HCT116 (cell line): Measurements from ENCODE around the gene OTOA. TPM values are rescaled to one million over a fixed set of nuclear protein-coding genes. Genes with fewer than 3 reads are reported as not detected.

Experiments
- ATAC-seq: fragments of 200-7000 bp; cut with Tn5 transposase; 2 replicates; pipeline ENCODE4 v1.9.1; 2020; ENCODE audit warnings: mild to moderate bottlenecking, moderate library complexity
- BruUV-seq: library from RNA; stranded (reverse); fragments of 400-500 nt; replicated peaks from 2 replicates; lab custom pipeline; 2021; lab: Mats Ljungman, UMichigan
- CTCF ChIA-PET: fragments of 300-600 bp; sonication (Branson Sonifier 250); formaldehyde crosslinking; loops from one replicate; lab custom pipeline; 2021; ENCODE audit warnings: antibody characterized with exemption; lab: Charles Lee
- POLR2A ChIA-PET: fragments of 300-600, 350-600 bp; sonication (Branson Sonifier 250); formaldehyde crosslinking; loops from one replicate; lab custom pipeline; 2021; ENCODE audit warnings: antibody characterized with exemption; lab: Charles Lee
- RAD21 ChIA-PET, 2 experiments: fragments of 300-600 bp; sonication (Branson Sonifier 250); formaldehyde crosslinking; loops; one replicate each; lab custom pipeline; 2023; ENCODE audit warnings: low total read pairs in 2 of 2; ENCODE audit not compliant: uncharacterized antibody in 2 of 2, unreplicated experiment in 2 of 2, low non-redundant PET in 1 of 2; lab: Charles Lee
- DNase-seq: peaks from one replicate; pipeline ENCODE4 v3.0.0-alpha.2; 2010; ENCODE audit warnings: low read depth, low spot score
- H2AFZ ChIP-seq: fragments of 200-600 bp; shearing (Covaris generic), sonication (generic); 2 replicates; pipeline ENCODE4 v1.6.1; 2017; ENCODE audit warnings: low read depth, mixed run types, mixed read lengths, antibody characterized with exemption, low read length; ENCODE audit not compliant: poor library complexity, severe bottlenecking
- H3K27ac ChIP-seq: 2 replicates; pipeline ENCODE4 v1.5.1; 2012; ENCODE audit warnings: low read depth, low read length
- H3K27me3 ChIP-seq: fragments of 200-600 bp; sonication (generic); 2 replicates; pipeline ENCODE4 v1.6.1; 2016; ENCODE audit warnings: mixed run types, low read length, mixed read lengths; ENCODE audit not compliant: insufficient read depth
- H3K36me3 ChIP-seq, 2 experiments: fragments of 200-500 bp in 1 of 2; fragments of 200-600 bp in 1 of 2; sonication (Bioruptor generic) in 1 of 2; sonication (generic) in 1 of 2; 2 replicates each; pipeline versions ENCODE4 v1.5.1 to v1.6.1; 2014 to 2016; ENCODE audit warnings: low read length in 2 of 2, inconsistent platforms in 1 of 2, mixed read lengths in 1 of 2, mixed run types in 1 of 2; ENCODE audit not compliant: insufficient read depth in 2 of 2, control insufficient read depth in 1 of 2
- H3K4me1 ChIP-seq, 2 experiments: fragments of 200-600 bp in 1 of 2; sonication (generic) in 1 of 2; 2 replicates each; pipeline versions ENCODE4 v1.5.1 to v1.6.1; 2012 to 2017; ENCODE audit warnings: low read length in 2 of 2, inconsistent platforms in 1 of 2, mild to moderate bottlenecking in 1 of 2, mixed read lengths in 1 of 2, mixed run types in 1 of 2, moderate library complexity in 1 of 2; ENCODE audit not compliant: insufficient read depth in 2 of 2, control insufficient read depth in 1 of 2
- H3K4me2 ChIP-seq: fragments of 200-600 bp; sonication (generic); 2 replicates; pipeline ENCODE4 v1.6.1; 2017; ENCODE audit warnings: mixed run types, low read length, mixed read lengths
- H3K4me3 ChIP-seq, 2 experiments: fragments of 200-600 bp in 1 of 2; sonication (generic) in 1 of 2; replicated peaks in 1 of 2; 2 replicates each; pipeline ENCODE4 v1.5.1; 2011 to 2016; ENCODE audit warnings: low read length in 2 of 2, control low read depth in 1 of 2, low read depth in 1 of 2, mild to moderate bottlenecking in 1 of 2, mixed read lengths in 1 of 2, mixed run types in 1 of 2
- H3K79me2 ChIP-seq: fragments of 200-600 bp; sonication (generic); 2 replicates; pipeline ENCODE4 v1.6.1; 2017; ENCODE audit warnings: mild to moderate bottlenecking, mixed run types, low read length, moderate library complexity, mixed read lengths; ENCODE audit not compliant: insufficient read depth
- H3K9ac ChIP-seq: fragments of 200-600 bp; sonication (generic); 2 replicates; pipeline ENCODE4 v1.6.1; 2016; ENCODE audit warnings: low read length, mixed read lengths
- H3K9me2 ChIP-seq: fragments of 200-600 bp; sonication (generic), shearing (Covaris generic); 2 replicates; pipeline ENCODE4 v1.6.1; 2017; ENCODE audit warnings: mixed run types, mild to moderate bottlenecking, moderate library complexity; ENCODE audit not compliant: insufficient read depth
- H3K9me3 ChIP-seq, 2 experiments: fragments of 200-500 bp in 1 of 2; fragments of 200-600 bp in 1 of 2; sonication (Bioruptor generic) in 1 of 2; sonication (generic) in 1 of 2; 2 replicates each; pipeline ENCODE4 v1.6.1; 2014 to 2017; ENCODE audit warnings: low read length in 2 of 2, mixed read lengths in 2 of 2, inconsistent platforms in 1 of 2, low read depth in 1 of 2, mild to moderate bottlenecking in 1 of 2, mixed run types in 1 of 2, moderate library complexity in 1 of 2; ENCODE audit not compliant: control insufficient read depth in 1 of 2, insufficient read depth in 1 of 2
- H4K20me1 ChIP-seq: fragments of 200-600 bp; sonication (generic), shearing (Covaris generic); 2 replicates; pipeline ENCODE4 v1.6.1; 2017; ENCODE audit warnings: mixed run types, mild to moderate bottlenecking, moderate library complexity; ENCODE audit not compliant: insufficient read depth
- CBX3 ChIP-seq: IDR thresholded peaks from 2 replicates; pipeline ENCODE4 v1.6.1; 2012; ENCODE audit warnings: low read depth
- CEBPB ChIP-seq: IDR thresholded peaks from 2 replicates; pipeline ENCODE4 v1.6.1; 2012; ENCODE audit warnings: low read depth
- ELF1 ChIP-seq: IDR thresholded peaks from 2 replicates; pipeline ENCODE4 v1.6.1; 2012; ENCODE audit warnings: low read depth, borderline replicate concordance
- EZH2phosphoT487 ChIP-seq: fragments of 200-600 bp; IDR thresholded peaks from 2 replicates; pipeline ENCODE4 v1.6.1; 2018; ENCODE audit warnings: antibody characterized with exemption, borderline replicate concordance
- FOSL1 ChIP-seq: IDR thresholded peaks from 2 replicates; pipeline ENCODE4 v1.6.1; 2012; ENCODE audit warnings: low read depth
- POLR2A ChIP-seq: IDR thresholded peaks from 2 replicates; pipeline ENCODE4 v1.7.0; 2011; ENCODE audit warnings: borderline replicate concordance; ENCODE audit not compliant: insufficient read depth, insufficient read length; ENCODE audit errors: extremely low read depth
- POLR2AphosphoS5 ChIP-seq: IDR thresholded peaks from 2 replicates; pipeline ENCODE4 v1.6.1; 2011; ENCODE audit warnings: mild to moderate bottlenecking, low read depth, low read length, moderate library complexity
- RAD21 ChIP-seq: IDR thresholded peaks from 2 replicates; pipeline ENCODE4 v1.6.1; 2012; ENCODE audit warnings: low read depth, mild to moderate bottlenecking
- SIN3A ChIP-seq: IDR thresholded peaks from 2 replicates; pipeline ENCODE4 v1.6.1; 2012; ENCODE audit warnings: low read depth
- SP1 ChIP-seq: IDR thresholded peaks from 2 replicates; pipeline ENCODE4 v1.6.1; 2012; ENCODE audit warnings: low read depth
- SRF ChIP-seq: IDR thresholded peaks from 2 replicates; pipeline ENCODE4 v1.6.1; 2012; ENCODE audit warnings: low read depth
- YY1 ChIP-seq: IDR thresholded peaks from 2 replicates; pipeline ENCODE4 v1.6.1; 2011; ENCODE audit warnings: low read length, low read depth, moderate library complexity, mild to moderate bottlenecking; ENCODE audit not compliant: insufficient replicate concordance; ENCODE audit errors: extremely low read depth
- ZNF274 ChIP-seq: fragments of 200-500 bp; sonication (Bioruptor generic); IDR thresholded peaks from 2 replicates; pipeline ENCODE4 v1.6.1; 2014; ENCODE audit warnings: mild to moderate bottlenecking, low read depth, low read length, inconsistent platforms
- intact Hi-C: fragments of 100-400 bp; cut with micrococcal nuclease; formaldehyde crosslinking; loops from 2 replicates; pipeline ENCODE4 v1.10.0; 2022
- total RNA-seq: library from RNA; stranded (reverse); gene quantifications from one replicate; pipeline ENCODE4 v1.2.1, GENCODE V29; 2021; ENCODE audit not compliant: unreplicated experiment
- TF ChIP-seq, protein P1 (sequence below), 3 experiments: fragments of 200-600 bp in 1 of 3; sonication (generic) in 1 of 3; IDR thresholded peaks in 2 of 3; conservative IDR thresholded peaks in 1 of 3; 2 replicates each; pipeline ENCODE4 v1.5.1; 2012 to 2017; ENCODE audit warnings: low read depth in 2 of 3, low read length in 2 of 3, antibody characterized with exemption in 1 of 3, borderline replicate concordance in 1 of 3, control low read depth in 1 of 3, mild to moderate bottlenecking in 1 of 3, mixed read lengths in 1 of 3, mixed run types in 1 of 3, moderate library complexity in 1 of 3; ENCODE audit not compliant: insufficient read depth in 1 of 3
- TF ChIP-seq, protein P2 (sequence below): IDR thresholded peaks from 2 replicates; pipeline ENCODE4 v1.6.1; 2011; ENCODE audit warnings: mild to moderate bottlenecking, low read length, moderate library complexity; ENCODE audit not compliant: insufficient replicate concordance; ENCODE audit errors: extremely low read depth
- TF ChIP-seq, protein P3 (sequence below): IDR thresholded peaks from 2 replicates; pipeline ENCODE4 v1.6.1; 2012

The OTOA gene
- total RNA-seq, 1 experiment from 2014 or later, result not detected

DNA sequence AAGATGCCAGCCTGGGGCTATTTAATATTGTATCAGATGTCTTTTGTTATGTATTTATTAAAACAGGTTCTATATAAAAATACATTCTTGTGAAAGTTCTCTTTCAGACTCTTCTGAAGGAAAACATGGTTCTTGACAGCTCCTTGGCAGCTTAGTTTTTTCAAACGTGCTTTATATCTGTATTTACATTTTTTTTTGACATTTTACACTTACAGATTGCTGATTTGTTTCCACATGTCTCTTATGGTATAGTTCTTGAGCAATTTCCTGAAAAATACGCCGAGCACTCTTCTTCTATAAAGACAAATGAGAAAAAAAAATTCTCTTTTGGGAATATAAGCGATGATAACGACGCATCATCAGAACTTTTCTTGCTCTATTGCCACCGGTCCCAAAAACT, 20.9 kb upstream of the OTOA start:
- H3K9me2 ChIP-seq, result no peaks in the 10 kb centered on the region
- no peak for DNase-seq
- no peak overlapping the region for H3K4me2 ChIP-seq
- ChIA-PET POLR2A (no interaction called here), RAD21 (no interaction called here), CTCF (interaction anchor here (0.6 kb wide), 1 partner anchor 14 kb away, joined by 4 read pairs; no protein-coding TSS in a partner anchor)
- no peaks in the 10 kb centered on the region for H3K4me1 ChIP-seq
- no peaks in the 10 kb centered on the region for H3K79me2 ChIP-seq
- H3K27ac ChIP-seq, result no peak overlapping the region
- TF ChIP-seq ZNF274, result no peak
- no peak for TF ChIP-seq ELF1
- no peak for TF ChIP-seq POLR2AphosphoS5
- TF ChIP-seq, protein P1, sequence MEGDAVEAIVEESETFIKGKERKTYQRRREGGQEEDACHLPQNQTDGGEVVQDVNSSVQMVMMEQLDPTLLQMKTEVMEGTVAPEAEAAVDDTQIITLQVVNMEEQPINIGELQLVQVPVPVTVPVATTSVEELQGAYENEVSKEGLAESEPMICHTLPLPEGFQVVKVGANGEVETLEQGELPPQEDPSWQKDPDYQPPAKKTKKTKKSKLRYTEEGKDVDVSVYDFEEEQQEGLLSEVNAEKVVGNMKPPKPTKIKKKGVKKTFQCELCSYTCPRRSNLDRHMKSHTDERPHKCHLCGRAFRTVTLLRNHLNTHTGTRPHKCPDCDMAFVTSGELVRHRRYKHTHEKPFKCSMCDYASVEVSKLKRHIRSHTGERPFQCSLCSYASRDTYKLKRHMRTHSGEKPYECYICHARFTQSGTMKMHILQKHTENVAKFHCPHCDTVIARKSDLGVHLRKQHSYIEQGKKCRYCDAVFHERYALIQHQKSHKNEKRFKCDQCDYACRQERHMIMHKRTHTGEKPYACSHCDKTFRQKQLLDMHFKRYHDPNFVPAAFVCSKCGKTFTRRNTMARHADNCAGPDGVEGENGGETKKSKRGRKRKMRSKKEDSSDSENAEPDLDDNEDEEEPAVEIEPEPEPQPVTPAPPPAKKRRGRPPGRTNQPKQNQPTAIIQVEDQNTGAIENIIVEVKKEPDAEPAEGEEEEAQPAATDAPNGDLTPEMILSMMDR (IDR thresholded peaks at IDR 0.05 in 2 of 3, conservative IDR thresholded peaks at IDR 0.05 in 1 of 3; ENCODE audit: borderline replicate concordance in 1 of 3, insufficient read depth in 1 of 3, low read depth in 2 of 3, low read length in 2 of 3), result no peak
- TF ChIP-seq CEBPB, result no peak
- no peak for TF ChIP-seq CBX3
- no peak for TF ChIP-seq FOSL1
- TF ChIP-seq YY1, result no peak
- no peak for TF ChIP-seq RAD21
- no peak for TF ChIP-seq SRF
- no peak for TF ChIP-seq SIN3A
- no peak for TF ChIP-seq EZH2phosphoT487
- TF ChIP-seq, protein P2, sequence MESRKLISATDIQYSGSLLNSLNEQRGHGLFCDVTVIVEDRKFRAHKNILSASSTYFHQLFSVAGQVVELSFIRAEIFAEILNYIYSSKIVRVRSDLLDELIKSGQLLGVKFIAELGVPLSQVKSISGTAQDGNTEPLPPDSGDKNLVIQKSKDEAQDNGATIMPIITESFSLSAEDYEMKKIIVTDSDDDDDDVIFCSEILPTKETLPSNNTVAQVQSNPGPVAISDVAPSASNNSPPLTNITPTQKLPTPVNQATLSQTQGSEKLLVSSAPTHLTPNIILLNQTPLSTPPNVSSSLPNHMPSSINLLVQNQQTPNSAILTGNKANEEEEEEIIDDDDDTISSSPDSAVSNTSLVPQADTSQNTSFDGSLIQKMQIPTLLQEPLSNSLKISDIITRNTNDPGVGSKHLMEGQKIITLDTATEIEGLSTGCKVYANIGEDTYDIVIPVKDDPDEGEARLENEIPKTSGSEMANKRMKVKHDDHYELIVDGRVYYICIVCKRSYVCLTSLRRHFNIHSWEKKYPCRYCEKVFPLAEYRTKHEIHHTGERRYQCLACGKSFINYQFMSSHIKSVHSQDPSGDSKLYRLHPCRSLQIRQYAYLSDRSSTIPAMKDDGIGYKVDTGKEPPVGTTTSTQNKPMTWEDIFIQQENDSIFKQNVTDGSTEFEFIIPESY, result no peak
- TF ChIP-seq POLR2A, result no peak
- TF ChIP-seq SP1, result no peak
- TF ChIP-seq, protein P3, sequence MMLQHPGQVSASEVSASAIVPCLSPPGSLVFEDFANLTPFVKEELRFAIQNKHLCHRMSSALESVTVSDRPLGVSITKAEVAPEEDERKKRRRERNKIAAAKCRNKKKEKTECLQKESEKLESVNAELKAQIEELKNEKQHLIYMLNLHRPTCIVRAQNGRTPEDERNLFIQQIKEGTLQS, result no peak
- no peaks in the 10 kb centered on the region for H3K9me3 ChIP-seq
- no peak overlapping the region for H2AFZ ChIP-seq
- H4K20me1 ChIP-seq, result no peaks in the 10 kb centered on the region
- intact Hi-C loops, result no loop called here
- no peak overlapping the region for H3K4me3 ChIP-seq
- H3K9ac ChIP-seq, result no peak overlapping the region
- no TSS peak for BruUV-seq
- no peaks in the 10 kb centered on the region for H3K27me3 ChIP-seq
- no peak for ATAC-seq
- no peaks in the 10 kb centered on the region for H3K36me3 ChIP-seq
